Endothelial cell of umbilical vein (primary cell): Measurements from ENCODE around the gene CLEC7A.

Experiments used
- EZH2 ChIP-seq: IDR thresholded peaks from 2 replicates; pipeline ENCODE4 v1.6.1; 2012; ENCODE audit warnings: borderline replicate concordance, low read depth, mild to moderate bottlenecking, moderate library complexity, low read length, inconsistent platforms; ENCODE audit not compliant: severe bottlenecking
- GATA2 ChIP-seq: IDR thresholded peaks from 2 replicates; pipeline ENCODE4 v1.7.0; 2011; ENCODE audit warnings: low read depth, mild to moderate bottlenecking, moderate library complexity, mixed read lengths, low read length; ENCODE audit not compliant: insufficient read length, insufficient read depth
- JUN ChIP-seq: IDR thresholded peaks from 2 replicates; pipeline ENCODE4 v1.6.1; 2011; ENCODE audit warnings: borderline replicate concordance, low read depth; ENCODE audit not compliant: insufficient read length, insufficient read depth
- POLR2A ChIP-seq: IDR thresholded peaks from 2 replicates; pipeline ENCODE4 v1.6.1; 2012; ENCODE audit warnings: low read depth, mild to moderate bottlenecking, control low read depth, low read length
- POLR2AphosphoS5 ChIP-seq: IDR thresholded peaks from 2 replicates; pipeline ENCODE4 v1.6.1; 2012; ENCODE audit warnings: low read depth, mild to moderate bottlenecking, control low read depth, low read length, moderate library complexity; ENCODE audit not compliant: insufficient read depth
- TF ChIP-seq, protein P1 (sequence below), 2 donors: IDR thresholded peaks; 1 replicate in 1 of 2; 2 replicates in 1 of 2; pipeline ENCODE4 v1.5.1; 2011; ENCODE audit warnings: low read length in 2 of 2, mild to moderate bottlenecking in 2 of 2, moderate library complexity in 2 of 2, control low read depth in 1 of 2, inconsistent platforms in 1 of 2, low read depth in 1 of 2; ENCODE audit not compliant: insufficient read depth in 1 of 2; ENCODE audit errors: extremely low read depth in 1 of 2
- TF ChIP-seq, protein P2 (sequence below): IDR thresholded peaks from 2 replicates; pipeline ENCODE4 v1.6.1; 2011; ENCODE audit not compliant: insufficient read depth, insufficient read length

DNA sequence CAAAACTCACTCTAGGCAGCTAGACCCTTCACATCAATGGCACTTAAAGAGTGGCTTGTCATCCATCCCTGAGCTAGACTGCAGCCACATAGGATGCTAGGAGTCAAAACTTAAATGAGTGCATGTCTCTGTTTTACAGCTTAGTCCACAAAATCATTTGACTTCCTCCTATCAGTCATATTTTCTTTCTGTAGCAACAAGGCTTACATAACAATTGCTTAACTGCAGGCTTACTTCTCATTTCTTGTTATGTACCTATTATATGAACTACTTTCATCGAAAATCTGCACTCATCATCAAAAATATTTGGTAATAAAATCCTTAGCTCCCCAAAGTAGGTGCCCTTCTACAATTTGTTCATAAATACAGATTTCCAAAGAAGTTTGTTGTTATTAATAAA, 61.4 kb downstream of the CLEC7A start:
- TF ChIP-seq GATA2, result no peak
- TF ChIP-seq, protein P1, sequence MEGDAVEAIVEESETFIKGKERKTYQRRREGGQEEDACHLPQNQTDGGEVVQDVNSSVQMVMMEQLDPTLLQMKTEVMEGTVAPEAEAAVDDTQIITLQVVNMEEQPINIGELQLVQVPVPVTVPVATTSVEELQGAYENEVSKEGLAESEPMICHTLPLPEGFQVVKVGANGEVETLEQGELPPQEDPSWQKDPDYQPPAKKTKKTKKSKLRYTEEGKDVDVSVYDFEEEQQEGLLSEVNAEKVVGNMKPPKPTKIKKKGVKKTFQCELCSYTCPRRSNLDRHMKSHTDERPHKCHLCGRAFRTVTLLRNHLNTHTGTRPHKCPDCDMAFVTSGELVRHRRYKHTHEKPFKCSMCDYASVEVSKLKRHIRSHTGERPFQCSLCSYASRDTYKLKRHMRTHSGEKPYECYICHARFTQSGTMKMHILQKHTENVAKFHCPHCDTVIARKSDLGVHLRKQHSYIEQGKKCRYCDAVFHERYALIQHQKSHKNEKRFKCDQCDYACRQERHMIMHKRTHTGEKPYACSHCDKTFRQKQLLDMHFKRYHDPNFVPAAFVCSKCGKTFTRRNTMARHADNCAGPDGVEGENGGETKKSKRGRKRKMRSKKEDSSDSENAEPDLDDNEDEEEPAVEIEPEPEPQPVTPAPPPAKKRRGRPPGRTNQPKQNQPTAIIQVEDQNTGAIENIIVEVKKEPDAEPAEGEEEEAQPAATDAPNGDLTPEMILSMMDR (IDR thresholded peaks at IDR 0.05; ENCODE audit: extremely low read depth in 1 of 2, insufficient read depth in 1 of 2, low read depth in 1 of 2, low read length in 2 of 2), result no peak
- TF ChIP-seq EZH2, result no peak
- TF ChIP-seq POLR2AphosphoS5, result no peak
- no peak for TF ChIP-seq JUN
- no peak for TF ChIP-seq POLR2A
- TF ChIP-seq, protein P2, sequence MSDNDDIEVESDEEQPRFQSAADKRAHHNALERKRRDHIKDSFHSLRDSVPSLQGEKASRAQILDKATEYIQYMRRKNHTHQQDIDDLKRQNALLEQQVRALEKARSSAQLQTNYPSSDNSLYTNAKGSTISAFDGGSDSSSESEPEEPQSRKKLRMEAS, result no peak
